Body of pancreas (tissue), 4 donors: ENCODE measurements around the gene PSAPL1. TPM values are rescaled to one million over a fixed set of nuclear protein-coding genes. Genes with fewer than 3 reads are reported as not detected.
"Not testable (repeated sequence)": the region's sequence is repeated elsewhere in the genome, so short reads cannot be mapped to it uniquely, and the experiment has no call there.

Source experiments
- ATAC-seq: fragments of 150-250 bp; one replicate; pipeline ENCODE4 v1.9.1; 2016
- DNase-seq, 4 donors: peaks; one replicate each; pipeline ENCODE4 v3.0.0-alpha.2; 2019
- H3K27ac ChIP-seq, 4 donors: fragments of 200-600 bp; sonication (generic); 1 replicate in 3 of 4; 2 replicates in 1 of 4; pipeline versions ENCODE4 v1.5.1 to v1.6.1; 2016 to 2019; ENCODE audit warnings: mild to moderate bottlenecking in 1 of 4, mixed read lengths in 1 of 4, moderate library complexity in 1 of 4
- H3K27me3 ChIP-seq, 2 donors: fragments of 200-600 bp; sonication (generic); one replicate each; pipeline ENCODE4 v1.6.0; 2016; ENCODE audit warnings: mild to moderate bottlenecking in 1 of 2
- H3K36me3 ChIP-seq, 2 donors: fragments of 200-600 bp; sonication (generic); replicated peaks in 1 of 2; 2 replicates each; pipeline ENCODE4 v1.5.1; 2016; ENCODE audit warnings: low read depth in 2 of 2; ENCODE audit not compliant: insufficient read depth in 1 of 2
- H3K4me1 ChIP-seq: fragments of 200-600 bp; sonication (generic); one replicate; pipeline ENCODE4 v1.6.0; 2016
- H3K4me3 ChIP-seq, 2 donors: fragments of 200-600 bp; sonication (generic); 1 replicate in 1 of 2; 2 replicates in 1 of 2; pipeline ENCODE4 v1.5.1; 2016 to 2019
- H3K9me3 ChIP-seq, 3 donors: fragments of 200-600 bp; sonication (generic); 1 replicate in 2 of 3; 2 replicates in 1 of 3; pipeline ENCODE4 v1.5.1; 2016
- CTCF ChIP-seq, 7 experiments: fragments of 450-650 bp in 4 of 7; fragments of 200-600 bp in 3 of 7; sonication (generic) in 3 of 7; IDR thresholded peaks; one replicate each; pipeline ENCODE4 v1.5.1; 2016 to 2019; ENCODE audit warnings: antibody characterized with exemption in 7 of 7
- POLR2A ChIP-seq, 3 donors: fragments of 450-650 bp; IDR thresholded peaks; one replicate each; pipeline ENCODE4 v1.6.1; 2016; ENCODE audit warnings: antibody characterized with exemption in 3 of 3, mild to moderate bottlenecking in 2 of 3
- WGBS, 2 donors: methylation state at CpG; one replicate each; pipeline ENCODE4 v1.1.5; 2017; 5-methylcytosine and 5-hydroxymethylcytosine counted together
- intact Hi-C: fragments of 100-400 bp; cut with DNase I; formaldehyde crosslinking; loops from one replicate; pipeline ENCODE4 v1.15.1; 2023
- total RNA-seq, 2 donors: library from RNA; depleted of rRNA; stranded (reverse); fragments of >200 nt; gene quantifications; one replicate each; pipeline ENCODE4 v1.1.0, GENCODE V29; 2016

Gene PSAPL1
- total RNA-seq, 2 donors from 2014 or later = 0.52 TPM; not detected in 1

GRCh38 chr4:7458066-7458425 is 23.3 kb upstream of the PSAPL1 start:
- Histone ChIP-seq H3K9me3 (no peaks in the 10 kb centered on the region), H3K4me3 (no peak overlapping the region), H3K27ac (no peak overlapping the region), H3K4me1 (peaks cover 8% of the 10 kb centered on the region), H3K36me3 (no peaks in the 10 kb centered on the region), H3K27me3 (peaks cover 0 to 4% of the 10 kb centered on the region in 2 donors)
- ATAC-seq = no peak
- DNase-seq = no peak
- TF ChIP-seq CTCF (IDR thresholded peaks at IDR 0.05) (no peak), POLR2A (IDR thresholded peaks at IDR 0.05) (no peak)
- WGBS, 2 donors = 66 to 75% methylated on average over 9 of the region's 9 CpGs
- intact Hi-C loops = no loop called here

- intact Hi-C loops = no loop called here
- TF ChIP-seq CTCF (IDR thresholded peaks at IDR 0.05) (no peak), POLR2A (IDR thresholded peaks at IDR 0.05) (no peak)
- 77 to 85% methylated on average over 6 to 16 of the region's 16 CpGs for WGBS, 2 donors
- Histone ChIP-seq H3K4me3 (no peak overlapping the region), H3K36me3 (no peaks in the 10 kb centered on the region), H3K27me3 (peaks cover 0 to 4% of the 10 kb centered on the region in 2 donors), H3K27ac (no peak overlapping the region), H3K4me1 (peaks cover 6% of the 10 kb centered on the region), H3K9me3 (no peaks in the 10 kb centered on the region)
- DNase-seq = no peak
- ATAC-seq = no peak
These were observed 22.7 kb upstream of the PSAPL1 start for GRCh38 chr4:7457201-7458065.

GRCh38 chr4:7452802-7453201 is 18.1 kb upstream of the PSAPL1 start:
- H3K9me3 ChIP-seq, intact Hi-C loops, H3K36me3 ChIP-seq, DNase-seq, H3K27ac ChIP-seq, H3K4me3 ChIP-seq, H3K27me3 ChIP-seq, ATAC-seq, H3K4me1 ChIP-seq: not testable (repeated sequence)
- 77 to 88% methylated on average over 9 of the region's 9 CpGs for WGBS, 2 donors

- 66 to 79% methylated on average over 2 to 6 of the region's 6 CpGs for WGBS, 2 donors
These were observed 17.1 kb upstream of the PSAPL1 start for GRCh38 chr4:7451800-7452199.

GRCh38 chr4:7451434-7451789 is 16.7 kb upstream of the PSAPL1 start:
- intact Hi-C loops = no loop called here
- no peaks in the 10 kb centered on the region for H3K4me1 ChIP-seq
- ATAC-seq = no peak
- H3K27me3 ChIP-seq = no peaks in the 10 kb centered on the region
- WGBS, 2 donors = 59 to 75% methylated on average over 2 of the region's 2 CpGs
- no peaks in the 10 kb centered on the region for H3K36me3 ChIP-seq
- H3K4me3 ChIP-seq = no peak overlapping the region
- H3K27ac ChIP-seq = no peak overlapping the region
- no peak for DNase-seq
- H3K9me3 ChIP-seq = no peaks in the 10 kb centered on the region
- TF ChIP-seq CTCF (IDR thresholded peaks at IDR 0.05) = no peak
- TF ChIP-seq POLR2A (IDR thresholded peaks at IDR 0.05) = no peak

More at GRCh38 chr4:7451800-7452199, 17.1 kb upstream of the PSAPL1 start:
- no peaks in the 10 kb centered on the region for H3K36me3 ChIP-seq
- H3K27ac ChIP-seq = no peak overlapping the region
- intact Hi-C loops = no loop called here
- no peak for TF ChIP-seq POLR2A (IDR thresholded peaks at IDR 0.05)
- H3K4me1 ChIP-seq = no peaks in the 10 kb centered on the region
- DNase-seq (no peak), ATAC-seq (no peak)
- no peak overlapping the region for H3K4me3 ChIP-seq
- H3K9me3 ChIP-seq = no peaks in the 10 kb centered on the region
- H3K27me3 ChIP-seq = no peaks in the 10 kb centered on the region
